Subcutaneous abdominal adipose tissue (tissue), 5 donors: ENCODE data around the gene SRC.

ENCODE experiments used
- H3K27ac ChIP-seq: one replicate; pipeline ENCODE4 v1.7.0; 2013; ENCODE audit warnings: low read depth, mild to moderate bottlenecking, inconsistent platforms, low read length, moderate library complexity
- H3K27me3 ChIP-seq, 5 donors: one replicate each; pipeline ENCODE4 v1.7.0; 2013; ENCODE audit warnings: low read length in 5 of 5, inconsistent platforms in 1 of 5; ENCODE audit not compliant: control insufficient read depth in 5 of 5, insufficient read depth in 4 of 5
- H3K36me3 ChIP-seq, 5 donors: one replicate each; pipeline ENCODE4 v1.7.0; 2013; ENCODE audit warnings: low read length in 5 of 5; ENCODE audit not compliant: control insufficient read depth in 5 of 5, insufficient read depth in 5 of 5
- H3K4me1 ChIP-seq, 5 donors: one replicate each; pipeline ENCODE4 v1.7.0; 2013; ENCODE audit warnings: low read length in 5 of 5, mild to moderate bottlenecking in 3 of 5, moderate library complexity in 1 of 5; ENCODE audit not compliant: control insufficient read depth in 5 of 5, insufficient read depth in 5 of 5
- H3K4me3 ChIP-seq, 5 donors: one replicate each; pipeline ENCODE4 v1.7.0; 2013; ENCODE audit warnings: low read length in 5 of 5, low read depth in 1 of 5
- H3K9ac ChIP-seq, 5 donors: one replicate each; pipeline ENCODE4 v1.7.0; 2013; ENCODE audit warnings: low read length in 5 of 5, mild to moderate bottlenecking in 4 of 5, moderate library complexity in 3 of 5
- H3K9me3 ChIP-seq, 5 donors: one replicate each; pipeline ENCODE4 v1.7.0; 2013; ENCODE audit warnings: low read length in 5 of 5; ENCODE audit not compliant: control insufficient read depth in 5 of 5
- donor health status: healthy.
- donor health status: healthy.
- donor health status: healthy.
- donor health status: healthy.
- donor health status: healthy.

SRC gene

GRCh38 chr20:37438464-37439222, 92.7 kb downstream of the SRC start:
- H3K36me3 ChIP-seq: no peaks in the 10 kb centered on the region
- H3K27me3 ChIP-seq: peaks cover 0 to 2% (median 0%) of the 10 kb centered on the region in 5 donors
- H3K9ac ChIP-seq: no peak overlapping the region
- no peak overlapping the region for H3K4me3 ChIP-seq
- H3K9me3 ChIP-seq: no peaks in the 10 kb centered on the region
- H3K4me1 ChIP-seq: no peaks in the 10 kb centered on the region
- H3K27ac ChIP-seq: no peak overlapping the region

GRCh38 chr20:37439223-37439933, 93.4 kb downstream of the SRC start:
- H3K9me3 ChIP-seq: no peaks in the 10 kb centered on the region
- H3K27me3 ChIP-seq: peaks cover 0 to 2% (median 0%) of the 10 kb centered on the region in 5 donors
- H3K9ac ChIP-seq: no peak overlapping the region
- no peak overlapping the region for H3K27ac ChIP-seq
- H3K4me3 ChIP-seq: no peak overlapping the region
- H3K4me1 ChIP-seq: no peaks in the 10 kb centered on the region
- H3K36me3 ChIP-seq: no peaks in the 10 kb centered on the region

- Histone ChIP-seq H3K9me3 (no peaks in the 10 kb centered on the region), H3K4me3 (no peak overlapping the region), H3K27me3 (peaks cover 0 to 2% (median 0%) of the 10 kb centered on the region in 5 donors), H3K27ac (no peak overlapping the region), H3K4me1 (no peaks in the 10 kb centered on the region), H3K36me3 (no peaks in the 10 kb centered on the region), H3K9ac (no peak overlapping the region)
These were observed 95.1 kb downstream of the SRC start for GRCh38 chr20:37441023-37441422.

GRCh38 chr20:37442547-37442946, 96.6 kb downstream of the SRC start:
- H3K27me3 ChIP-seq: peaks cover 0 to 2% (median 0%) of the 10 kb centered on the region in 5 donors
- H3K4me3 ChIP-seq: no peak overlapping the region
- no peaks in the 10 kb centered on the region for H3K36me3 ChIP-seq
- no peak overlapping the region for H3K27ac ChIP-seq
- H3K4me1 ChIP-seq: no peaks in the 10 kb centered on the region
- H3K9me3 ChIP-seq: no peaks in the 10 kb centered on the region
- H3K9ac ChIP-seq: no peak overlapping the region

DNA sequence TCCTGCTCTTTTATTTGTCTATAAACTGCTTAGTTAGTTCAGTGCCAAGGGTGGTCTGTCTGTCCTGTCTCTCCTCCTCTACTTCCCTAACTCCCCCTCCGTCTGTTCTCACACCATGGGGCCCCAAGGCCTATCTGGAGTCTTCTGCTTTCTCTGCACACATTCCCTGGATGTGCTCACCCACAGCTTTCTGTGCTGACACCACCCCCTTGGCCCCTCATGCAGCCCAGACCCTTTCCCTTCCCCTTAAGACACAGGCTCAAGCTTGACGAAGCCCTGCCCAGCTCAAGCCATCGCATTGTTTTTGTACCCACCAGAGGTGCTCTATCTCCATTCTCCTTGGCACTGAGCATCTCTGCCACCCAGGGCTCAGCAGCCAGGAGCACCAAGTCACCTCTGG, 97.0 kb downstream of the SRC start:
- Histone ChIP-seq H3K27me3 (peaks cover 0 to 2% (median 0%) of the 10 kb centered on the region in 5 donors), H3K27ac (no peak overlapping the region), H3K4me3 (no peak overlapping the region), H3K36me3 (no peaks in the 10 kb centered on the region), H3K9ac (no peak overlapping the region), H3K4me1 (no peaks in the 10 kb centered on the region), H3K9me3 (no peaks in the 10 kb centered on the region)

- Histone ChIP-seq H3K27ac (no peak overlapping the region), H3K4me3 (no peak overlapping the region), H3K4me1 (no peaks in the 10 kb centered on the region), H3K9me3 (no peaks in the 10 kb centered on the region), H3K36me3 (no peaks in the 10 kb centered on the region), H3K27me3 (peaks cover 0 to 2% (median 0%) of the 10 kb centered on the region in 5 donors), H3K9ac (no peak overlapping the region)
These were observed 97.7 kb downstream of the SRC start for GRCh38 chr20:37443596-37443995.

DNA sequence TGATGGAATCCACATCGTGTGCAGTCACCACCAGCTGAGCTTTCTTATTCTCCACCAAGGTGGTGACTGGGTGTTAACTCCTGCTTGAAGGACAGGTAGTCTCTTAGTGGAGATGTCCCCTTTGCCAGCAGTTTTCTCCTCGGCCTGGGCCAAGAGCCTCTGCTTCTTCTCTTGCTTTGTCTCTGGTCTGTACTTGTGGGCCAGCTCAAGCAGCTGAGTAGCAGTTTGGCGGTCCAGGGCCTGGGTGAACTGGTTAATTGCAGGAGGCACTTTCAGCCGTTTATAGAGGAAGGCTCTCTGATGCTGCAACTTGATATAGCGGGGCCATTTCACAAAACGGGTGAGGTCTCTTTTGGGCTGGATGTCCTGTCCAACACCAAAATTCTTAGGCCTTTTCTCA, 99.1 kb downstream of the SRC start:
- H3K4me3 ChIP-seq: no peak overlapping the region
- H3K4me1 ChIP-seq: no peaks in the 10 kb centered on the region
- H3K27ac ChIP-seq: no peak overlapping the region
- H3K9me3 ChIP-seq: no peaks in the 10 kb centered on the region
- H3K36me3 ChIP-seq: no peaks in the 10 kb centered on the region
- H3K27me3 ChIP-seq: no peaks in the 10 kb centered on the region
- H3K9ac ChIP-seq: no peak overlapping the region

DNA sequence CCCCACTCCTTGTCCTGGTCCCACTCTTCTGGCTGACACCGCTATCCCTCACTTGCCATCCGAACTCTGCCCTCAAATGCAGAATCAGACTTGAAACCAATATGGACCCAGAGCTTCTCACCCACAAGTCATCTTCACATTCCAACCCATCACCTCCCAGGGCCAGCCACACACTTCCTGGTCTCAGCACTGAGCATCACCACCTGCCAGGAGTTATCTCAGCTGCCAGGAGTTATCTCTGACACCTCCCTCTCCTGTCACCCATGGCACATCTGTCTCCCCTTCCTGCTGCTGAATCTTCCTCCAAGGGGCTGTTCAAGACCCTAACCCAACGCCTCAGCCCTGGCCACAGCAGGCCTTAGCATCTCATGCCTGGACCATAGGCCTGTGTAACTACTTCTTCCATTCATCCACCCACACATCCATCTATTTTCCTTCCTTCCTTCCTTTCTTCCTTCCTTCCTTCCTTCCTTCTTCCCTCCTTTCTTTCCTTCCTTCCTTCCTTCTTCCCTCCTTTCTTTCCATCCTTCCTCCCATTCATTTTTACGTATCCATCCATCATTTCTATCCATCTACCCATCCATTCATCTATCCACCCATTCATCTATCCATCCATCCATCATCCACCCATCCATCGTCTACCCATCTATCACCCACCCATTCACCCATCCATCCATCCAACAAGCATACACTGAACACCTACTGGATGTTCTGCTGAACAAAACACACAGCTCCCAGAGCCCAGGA, 100.5 kb downstream of the SRC start:
- no peak overlapping the region for H3K27ac ChIP-seq
- H3K9ac ChIP-seq: no peak overlapping the region
- H3K9me3 ChIP-seq: no peaks in the 10 kb centered on the region
- H3K27me3 ChIP-seq: no peaks in the 10 kb centered on the region
- H3K4me3 ChIP-seq: no peak overlapping the region
- H3K36me3 ChIP-seq: no peaks in the 10 kb centered on the region
- no peaks in the 10 kb centered on the region for H3K4me1 ChIP-seq

DNA sequence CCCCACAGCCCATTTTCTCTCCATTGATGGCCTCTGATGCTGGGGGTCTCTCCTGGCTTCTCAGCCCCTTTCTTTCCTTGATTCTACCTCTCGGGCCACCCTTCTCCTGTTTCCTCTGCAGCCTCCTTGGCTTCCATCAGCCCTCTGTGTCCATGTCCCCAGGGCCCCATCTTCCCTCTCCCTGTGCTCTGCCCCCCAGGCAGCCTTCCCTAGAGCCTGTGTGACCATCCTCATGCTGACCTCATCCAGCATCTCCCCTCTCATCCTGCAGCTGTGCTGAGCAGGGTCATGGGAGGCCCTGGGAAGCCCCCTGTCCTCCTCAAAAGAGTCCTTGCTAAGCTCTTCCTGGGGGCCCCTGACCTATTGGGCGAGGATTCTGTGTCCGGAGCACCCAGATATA, 101.7 kb downstream of the SRC start:
- Histone ChIP-seq H3K9me3 (no peaks in the 10 kb centered on the region), H3K27ac (no peak overlapping the region), H3K4me1 (peaks cover 0 to 2% (median 0%) of the 10 kb centered on the region in 5 donors), H3K4me3 (no peak overlapping the region), H3K27me3 (peaks cover 0 to 4% (median 2%) of the 10 kb centered on the region in 5 donors), H3K9ac (no peak overlapping the region), H3K36me3 (no peaks in the 10 kb centered on the region)

GRCh38 chr20:37449276-37449675, 103.3 kb downstream of the SRC start:
- H3K27me3 ChIP-seq: peaks cover 0 to 4% (median 2%) of the 10 kb centered on the region in 5 donors
- H3K4me3 ChIP-seq: no peak overlapping the region
- no peak overlapping the region for H3K27ac ChIP-seq
- peaks cover 0 to 8% (median 3%) of the 10 kb centered on the region in 5 donors for H3K9me3 ChIP-seq
- no peak overlapping the region for H3K9ac ChIP-seq
- peaks cover 0 to 2% (median 0%) of the 10 kb centered on the region in 5 donors for H3K4me1 ChIP-seq
- H3K36me3 ChIP-seq: no peaks in the 10 kb centered on the region
